HG02973 (cell line): ENCODE results near the gene GPBP1L1.
"Not testable (repeated sequence)": the region's sequence is repeated elsewhere in the genome, so short reads cannot be mapped to it uniquely, and the experiment has no call there.

Source experiments
- ATAC-seq: cut with Tn5 transposase; IDR thresholded peaks from one replicate; pipeline ENCODE4 v1.9.1; 2021; ENCODE audit warnings: moderate library complexity; ENCODE audit not compliant: unreplicated experiment

GPBP1L1 gene

DNA sequence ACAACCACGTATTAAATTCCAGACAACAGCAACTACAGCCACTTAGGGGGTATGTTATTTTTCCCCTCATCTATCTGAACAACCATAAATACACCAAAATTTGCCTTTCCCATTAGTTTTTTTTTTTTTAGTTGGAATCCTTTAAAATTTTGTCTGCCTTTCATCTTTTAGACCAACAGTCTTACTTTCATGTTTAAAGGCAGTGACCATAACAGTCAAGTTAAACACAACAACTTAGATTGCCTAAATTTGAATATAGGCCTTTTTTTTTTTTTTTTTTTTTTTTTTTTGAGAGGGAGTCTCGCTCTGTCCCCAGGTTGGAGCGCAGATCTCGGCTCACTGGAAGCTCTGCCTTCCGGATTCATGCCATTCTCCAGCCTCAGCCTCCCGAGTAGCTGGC lies 3.4 kb downstream of the GPBP1L1 start:
- ATAC-seq, result no peak

DNA sequence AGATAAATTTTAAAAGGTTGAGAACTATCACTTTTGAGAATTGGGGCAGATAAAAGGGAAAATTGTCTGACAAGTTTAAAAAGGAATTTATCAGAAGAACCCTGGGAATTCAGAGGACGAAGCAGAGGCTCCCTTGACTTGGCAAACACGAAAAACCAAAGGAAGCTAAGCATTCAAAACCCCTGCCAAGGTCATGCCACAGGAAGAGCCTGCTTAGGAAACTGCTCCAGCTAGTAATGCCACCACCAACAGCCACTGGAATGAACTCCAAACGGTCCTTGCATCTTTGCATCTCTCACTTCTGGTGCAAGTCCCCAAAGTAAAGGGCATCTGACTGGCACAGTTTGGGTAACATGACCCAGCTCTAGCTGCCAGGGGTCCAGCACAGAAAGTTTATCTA lies 7.2 kb downstream of the GPBP1L1 start:
- ATAC-seq, result no peak

DNA sequence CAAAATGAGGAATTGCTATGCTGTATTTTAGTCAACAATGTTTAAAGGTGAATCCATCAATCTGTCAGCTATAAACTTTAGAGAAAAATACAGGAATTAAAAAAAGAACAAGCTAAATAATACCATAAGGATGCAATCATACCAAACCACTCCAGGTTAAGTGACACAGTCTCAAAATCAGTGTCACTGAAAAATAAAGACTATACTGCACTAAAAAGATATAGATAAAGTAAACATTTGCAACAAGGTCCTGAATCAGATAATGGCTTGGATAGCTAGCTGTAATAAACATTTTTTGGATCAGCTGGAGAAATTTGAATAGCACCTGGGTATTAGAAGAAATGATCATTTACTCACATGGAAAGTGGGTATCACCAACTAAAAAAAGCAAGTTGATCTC lies 7.8 kb downstream of the GPBP1L1 start:
- no peak for ATAC-seq

DNA sequence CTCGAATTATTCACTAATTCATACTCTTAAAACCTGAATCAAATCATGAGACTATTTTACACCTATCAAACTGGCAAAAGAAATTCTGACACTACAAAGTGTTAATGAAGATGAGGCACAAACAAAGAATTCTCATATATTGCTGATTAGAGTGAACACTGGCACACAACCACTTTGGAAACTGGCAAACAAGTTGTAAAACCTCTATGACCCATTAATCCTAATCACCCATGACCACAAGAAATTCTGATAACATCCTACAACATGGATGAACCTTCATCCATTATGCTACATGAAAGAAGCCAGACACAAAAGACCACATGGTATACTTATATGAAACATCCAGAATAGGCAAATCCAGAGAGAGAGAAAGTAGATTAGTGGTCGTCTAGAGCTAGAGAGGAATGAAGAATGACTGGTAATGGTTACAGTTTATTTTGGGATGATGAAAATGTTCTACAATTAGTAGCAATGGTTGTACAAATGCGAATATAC lies 8.5 kb downstream of the GPBP1L1 start:
- ATAC-seq, result no peak

DNA sequence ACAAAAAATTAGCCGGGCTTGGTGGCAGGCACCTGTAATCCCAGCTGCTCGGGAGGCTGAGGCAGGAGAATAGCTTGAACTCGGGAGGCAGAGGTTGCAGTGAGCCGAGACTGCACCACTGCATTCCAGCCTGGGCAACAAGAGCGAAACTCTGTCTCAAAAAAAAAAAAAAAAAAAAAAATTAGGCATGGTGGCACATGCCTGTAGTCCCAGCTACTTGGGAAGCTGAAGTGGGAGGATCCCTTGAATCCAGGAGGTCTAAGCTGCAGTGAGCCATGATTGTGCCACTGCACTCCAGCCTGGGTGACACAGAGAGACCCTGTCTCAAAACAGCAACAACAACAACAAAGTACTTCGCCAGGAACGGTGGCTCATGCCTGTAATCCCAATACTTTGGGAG lies 9.8 kb downstream of the GPBP1L1 start:
- ATAC-seq, result not testable (repeated sequence)

DNA sequence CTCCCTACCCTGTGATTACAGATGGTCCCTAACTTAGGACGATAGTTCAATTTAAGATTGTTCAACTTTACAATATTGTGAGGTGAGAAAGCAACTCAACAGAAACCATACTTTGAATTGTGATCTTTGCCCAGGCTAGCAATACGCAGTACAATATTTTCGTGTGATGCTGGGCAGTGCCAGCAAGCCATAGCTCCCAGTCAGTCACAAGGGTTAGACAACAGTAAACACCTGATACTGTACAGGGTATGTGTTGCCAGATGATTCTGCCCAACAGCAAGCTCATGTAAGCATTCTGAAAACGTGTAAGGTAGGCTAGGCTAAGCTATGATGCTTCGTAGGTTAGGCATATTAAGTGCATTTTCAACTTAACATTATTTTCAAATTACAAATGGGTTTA lies 11.9 kb downstream of the GPBP1L1 start:
- no peak for ATAC-seq

DNA sequence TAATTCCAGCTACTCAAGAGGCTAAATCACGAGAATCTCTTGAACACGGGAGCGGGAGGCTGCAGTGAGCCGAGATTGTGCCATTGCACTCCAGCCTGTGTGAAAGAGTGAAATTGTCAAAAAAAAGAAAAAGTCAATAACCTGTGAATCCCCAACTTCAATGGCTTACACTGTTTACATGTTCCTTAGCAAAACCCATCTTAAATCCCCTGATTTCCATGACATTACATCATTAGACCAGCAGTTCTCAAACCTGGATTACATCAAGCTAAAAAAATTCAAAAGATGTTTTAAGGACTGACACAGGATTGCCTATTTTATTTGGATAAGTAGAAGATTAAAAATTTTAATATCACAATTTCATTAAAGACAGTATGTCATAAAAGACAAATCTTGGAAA lies 12.4 kb downstream of the GPBP1L1 start:
- ATAC-seq, result no peak

DNA sequence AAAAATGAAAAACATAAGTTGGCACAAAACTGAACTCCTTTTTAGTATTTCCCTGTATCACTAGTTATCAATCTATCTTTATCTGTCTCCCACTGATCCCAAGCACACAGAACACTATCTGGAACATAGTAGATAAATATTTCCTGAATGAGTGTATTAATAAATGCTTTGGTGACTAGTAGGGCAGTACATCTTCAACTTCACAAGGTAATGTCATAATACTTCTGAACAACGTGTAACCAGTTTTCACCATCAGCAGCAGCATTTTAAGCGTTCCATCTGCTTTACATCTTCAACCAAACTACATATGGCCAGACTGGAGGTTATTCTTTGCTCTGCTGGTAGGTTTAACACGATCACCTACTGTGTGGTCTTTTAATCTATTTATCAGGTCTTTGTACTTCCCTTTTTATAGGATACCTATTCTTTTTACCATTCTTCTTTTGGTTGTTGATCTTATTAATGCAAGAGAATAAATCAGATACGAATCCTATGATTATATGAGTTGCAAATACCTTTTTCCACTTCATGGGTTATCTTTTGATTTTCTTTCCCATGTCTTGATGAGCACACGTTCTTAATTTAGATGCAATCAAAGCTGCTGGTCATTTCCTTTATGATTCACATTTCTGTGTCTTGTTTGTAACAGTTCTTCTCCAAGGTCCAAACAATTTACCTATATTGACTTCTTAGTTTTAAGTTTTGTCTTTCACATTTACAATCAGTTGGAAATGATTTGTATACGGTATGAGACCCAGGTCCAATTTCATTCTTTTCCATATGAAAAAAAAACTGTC lies 16.3 kb downstream of the GPBP1L1 start:
- no peak for ATAC-seq

DNA sequence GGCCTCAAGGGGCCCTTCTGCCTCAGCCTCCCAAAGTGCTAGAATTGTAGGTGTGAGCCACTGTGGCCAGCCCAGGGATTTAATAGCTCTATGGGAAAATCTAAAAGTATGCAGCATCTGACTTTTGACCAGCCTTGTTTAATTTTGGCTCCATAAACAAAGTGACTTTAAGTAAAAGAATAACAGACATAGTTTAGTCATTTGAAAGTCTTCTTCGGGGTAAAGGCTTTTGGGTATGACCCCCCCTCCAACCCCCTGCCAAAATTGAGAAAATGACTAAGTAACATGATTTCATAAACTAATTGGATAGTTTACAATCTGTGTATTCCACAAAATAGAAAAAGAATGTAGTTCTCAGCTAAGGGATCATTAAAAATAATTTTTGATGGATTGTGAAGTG lies 17.0 kb downstream of the GPBP1L1 start:
- ATAC-seq, result no peak

DNA sequence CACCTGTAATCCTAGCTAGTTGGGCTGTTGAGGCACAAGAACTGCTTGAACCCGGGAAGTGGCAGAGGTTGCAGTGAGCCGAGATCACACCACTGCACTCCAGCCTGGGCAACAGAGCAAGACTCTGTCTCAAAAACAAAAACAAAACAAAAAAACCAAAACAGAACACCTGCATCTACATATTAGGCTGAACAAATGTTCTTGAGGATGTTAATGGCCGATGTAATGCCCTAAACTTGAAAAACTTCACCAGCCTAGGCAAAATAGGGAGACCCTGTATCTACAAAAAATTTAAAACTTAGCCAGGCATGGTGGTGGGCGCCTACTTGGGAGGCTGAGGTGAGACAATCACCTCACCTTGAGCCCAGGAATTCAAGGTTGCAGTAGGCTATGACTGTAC lies 17.8 kb downstream of the GPBP1L1 start:
- ATAC-seq, result no peak

DNA sequence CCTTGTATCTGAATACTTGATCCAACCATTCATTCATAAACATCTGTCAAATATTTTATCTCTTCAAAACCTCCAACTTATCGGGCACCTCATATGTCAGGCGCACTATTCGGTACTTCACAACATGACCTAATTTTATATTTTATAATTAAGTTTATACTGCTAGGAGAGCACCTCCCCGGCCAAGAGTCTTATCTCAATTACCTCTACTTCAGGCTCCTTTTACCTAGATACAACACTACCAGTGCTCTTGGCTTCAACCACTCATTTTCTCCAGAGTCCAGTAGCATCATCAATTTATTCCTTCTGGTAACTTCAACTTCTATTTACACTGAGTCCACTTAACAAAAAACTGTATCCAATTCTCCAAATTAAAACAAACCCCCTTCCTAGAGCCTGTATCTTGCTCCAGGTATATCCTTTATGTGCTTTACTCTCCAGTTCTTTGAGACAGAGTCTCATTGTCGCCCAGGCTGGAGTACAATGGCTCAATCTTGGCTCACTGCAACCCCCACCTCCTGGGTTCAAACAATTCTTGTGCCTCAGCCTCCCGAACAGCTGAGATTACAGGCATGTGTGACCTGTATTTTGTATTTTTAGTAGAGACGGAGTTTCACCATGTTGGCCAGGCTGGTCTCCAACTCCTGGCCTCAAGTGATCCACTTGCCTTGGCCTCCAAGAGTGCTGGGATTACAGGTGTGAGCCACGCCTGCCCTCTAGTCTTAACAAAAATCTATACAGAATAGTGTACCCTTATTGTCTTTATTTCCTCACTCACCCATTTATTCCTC lies 18.8 kb downstream of the GPBP1L1 start:
- no peak for ATAC-seq

DNA sequence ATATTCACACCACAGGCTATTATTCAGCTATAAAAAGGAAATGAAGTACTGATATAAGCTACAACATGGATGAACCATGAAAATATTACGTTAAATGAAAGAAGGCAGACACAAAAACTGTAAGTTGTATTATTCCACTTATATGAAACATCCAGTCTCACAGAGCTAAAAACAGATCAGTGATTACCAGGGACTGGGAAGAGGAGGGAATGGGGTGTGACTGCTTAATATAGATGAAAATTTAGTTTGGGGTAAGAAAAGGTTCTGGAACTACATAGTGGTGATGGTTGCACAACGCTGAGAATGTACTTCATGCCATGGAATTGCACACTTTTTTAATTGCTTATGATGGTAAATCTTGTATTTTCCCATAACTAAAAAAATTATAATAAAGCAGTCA lies 19.5 kb downstream of the GPBP1L1 start:
- ATAC-seq, result no peak

DNA sequence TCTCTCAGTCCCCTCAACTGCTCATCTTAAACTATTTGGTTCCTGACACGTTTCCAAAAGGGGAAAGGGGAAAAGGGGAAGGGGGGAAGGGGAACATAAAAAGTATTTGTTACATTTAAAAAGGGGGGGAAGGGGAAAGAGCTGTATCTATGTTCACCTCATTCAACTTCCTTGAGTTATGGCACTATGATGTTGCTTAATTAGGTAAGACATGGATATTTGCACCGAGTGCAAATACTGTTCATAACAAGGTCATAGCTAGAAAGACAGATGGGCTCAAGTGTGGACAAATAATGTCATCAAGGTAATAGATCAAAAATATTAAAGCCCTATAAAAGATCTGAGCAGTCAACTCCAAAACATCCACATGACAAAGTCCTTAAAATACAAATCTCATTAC lies 26.0 kb downstream of the GPBP1L1 start:
- no peak for ATAC-seq

DNA sequence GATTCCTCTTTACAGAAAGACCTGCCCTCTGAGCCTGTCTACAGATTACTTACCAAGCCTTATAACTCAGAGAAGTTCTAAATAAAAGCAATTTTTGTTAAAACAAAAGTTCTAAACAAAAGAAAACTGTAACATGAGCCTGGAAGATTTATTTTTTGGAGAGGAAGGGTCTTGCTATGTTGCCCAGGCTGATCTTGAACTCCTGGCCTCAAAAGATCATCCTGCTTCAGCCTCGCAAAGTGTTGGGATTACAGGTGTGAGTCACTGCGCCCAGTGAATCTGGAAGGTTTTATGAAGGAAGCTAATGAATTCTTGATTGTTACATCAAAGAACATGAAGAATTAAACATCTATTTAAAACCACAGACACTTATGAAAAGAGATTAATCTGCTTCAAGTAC lies 27.1 kb downstream of the GPBP1L1 start:
- no peak for ATAC-seq

DNA sequence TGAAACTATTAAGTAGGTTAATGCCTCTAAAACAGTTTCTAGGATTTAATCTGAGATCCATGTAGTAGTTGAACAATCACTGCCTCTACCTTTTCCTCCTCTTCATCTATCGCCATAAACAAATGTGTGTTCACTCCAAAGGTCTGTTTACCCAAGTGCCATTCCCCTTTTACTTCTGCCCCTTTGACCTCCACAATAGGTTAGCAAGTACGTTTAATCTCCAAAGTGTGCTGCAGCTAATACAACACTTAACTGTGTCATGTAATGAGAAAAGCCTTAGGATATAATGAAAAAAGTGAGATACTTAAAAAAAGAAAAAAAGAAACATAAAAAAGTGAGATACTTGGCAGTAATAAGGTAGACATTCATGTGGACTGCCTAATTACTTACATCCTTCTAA lies 28.2 kb downstream of the GPBP1L1 start:
- ATAC-seq, result no peak

DNA sequence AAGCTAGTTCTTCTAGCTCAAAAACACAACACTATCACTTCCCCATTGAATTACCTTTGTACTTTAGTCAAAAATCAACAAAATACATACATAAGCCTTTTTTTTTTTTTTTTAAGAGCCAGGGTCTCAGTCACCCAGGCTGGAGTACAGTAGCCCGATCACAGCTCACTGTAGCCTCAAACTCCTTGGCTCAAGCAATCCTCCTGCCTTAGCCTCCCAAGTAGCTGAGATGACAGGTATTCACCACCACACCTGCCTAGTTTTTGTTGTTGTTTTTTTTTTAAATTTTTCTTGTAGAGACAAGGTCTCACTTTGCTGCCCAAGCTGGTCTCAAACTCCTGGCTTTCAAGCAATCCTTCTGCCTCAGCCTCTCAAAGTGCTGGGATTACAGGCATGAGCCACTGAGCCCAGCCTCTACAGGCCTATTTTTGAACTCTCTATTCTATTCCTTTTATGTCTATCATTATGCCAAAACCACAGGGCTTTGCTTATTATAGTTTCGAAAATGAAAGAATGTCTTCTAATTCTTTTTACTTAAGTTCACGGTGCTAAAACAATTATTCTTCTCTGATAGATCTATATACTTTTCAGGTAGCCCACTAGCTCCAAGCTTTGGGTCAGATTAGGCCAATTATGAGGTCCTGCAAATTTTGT lies 29.6 kb downstream of the GPBP1L1 start:
- no peak for ATAC-seq

DNA sequence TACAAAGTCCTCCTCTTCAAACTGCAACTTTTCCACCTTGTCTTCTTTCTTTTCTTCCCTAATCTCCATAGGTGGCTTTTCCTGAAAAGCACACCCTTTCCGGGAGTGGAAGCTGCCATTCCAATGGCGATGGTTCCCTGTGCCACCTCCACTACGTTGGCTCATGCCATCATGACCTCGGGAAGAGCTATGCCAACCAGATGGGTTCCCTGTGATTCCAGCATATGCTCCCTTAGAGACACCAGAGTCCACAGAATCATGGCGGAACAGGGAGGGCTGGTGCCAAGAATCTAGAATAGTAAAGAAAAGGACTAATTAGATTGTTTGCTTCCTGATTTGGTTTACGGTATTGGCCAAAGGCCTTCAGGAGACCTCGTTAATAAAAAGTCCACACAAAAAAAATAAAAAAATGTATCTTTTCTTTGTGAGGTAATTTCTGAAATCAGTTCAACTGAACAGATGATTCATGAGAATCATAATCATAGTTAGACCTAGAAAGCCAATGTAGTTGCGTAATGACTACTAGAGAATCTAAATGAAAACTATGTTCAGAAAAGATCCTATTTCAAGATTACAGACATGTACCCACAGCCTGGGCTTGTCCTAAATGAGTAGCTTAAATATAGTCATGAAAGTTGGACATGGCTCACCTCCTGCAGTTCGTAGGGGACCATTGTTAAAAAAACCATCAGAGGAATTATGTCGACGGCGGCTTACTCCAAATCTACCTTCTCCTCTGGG lies 31.6 kb downstream of the GPBP1L1 start:
- ATAC-seq, result no peak

DNA sequence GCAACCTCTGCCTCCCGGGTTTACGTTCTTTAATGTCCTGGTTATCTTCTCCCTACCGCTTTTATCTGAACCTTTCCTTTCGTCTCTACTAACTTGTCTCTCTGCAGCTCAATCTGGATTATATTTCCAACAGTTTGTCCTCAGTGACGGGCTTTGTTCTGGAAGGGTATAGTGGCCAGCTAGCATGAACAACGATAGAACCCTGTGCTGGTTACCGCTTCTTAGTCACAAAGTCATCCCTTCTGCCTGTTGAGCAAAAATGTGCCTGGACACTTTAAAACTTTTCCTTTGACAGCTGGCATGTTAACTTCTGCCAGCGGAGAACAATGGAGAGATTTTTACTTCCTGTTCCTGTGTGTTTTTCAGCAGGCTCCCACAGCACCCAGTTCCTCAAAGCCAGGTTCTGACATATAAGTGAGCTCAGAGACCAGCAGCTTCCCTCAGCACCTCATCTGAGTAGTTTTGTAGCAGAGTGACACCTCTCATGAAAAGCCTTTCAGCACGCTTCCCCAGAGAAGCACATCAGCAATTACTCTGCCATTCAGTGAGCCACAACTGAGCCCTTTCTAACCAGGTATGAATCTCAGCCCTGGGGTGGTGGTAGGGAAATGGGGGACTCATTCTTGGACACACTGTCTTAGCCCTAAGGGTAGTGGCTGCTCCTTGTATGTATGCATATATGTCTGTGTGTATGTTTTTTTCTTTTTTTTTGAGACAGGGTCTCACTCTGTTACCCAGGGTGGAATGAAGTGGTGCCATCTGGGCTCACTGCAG lies 38.9 kb downstream of the GPBP1L1 start:
- ATAC-seq, result no peak

DNA sequence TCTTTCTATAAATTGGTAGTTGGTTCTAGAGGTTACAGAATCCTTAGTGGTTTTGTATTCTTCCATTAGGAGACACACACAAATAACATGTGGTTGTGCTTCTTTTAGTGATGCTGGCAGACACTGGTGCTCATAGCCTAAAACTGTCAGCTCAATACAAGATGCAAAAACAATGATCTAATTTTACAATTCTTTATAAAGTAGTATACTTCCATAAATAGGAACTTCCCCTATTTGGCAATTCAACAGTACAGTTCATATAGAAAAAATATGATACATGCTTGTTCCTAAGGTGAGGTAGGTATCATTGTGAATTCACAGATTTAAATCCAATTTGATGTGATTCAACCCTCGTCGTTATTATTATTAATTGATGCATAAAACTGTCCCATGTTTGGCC lies 41.7 kb downstream of the GPBP1L1 start:
- no peak for ATAC-seq

DNA sequence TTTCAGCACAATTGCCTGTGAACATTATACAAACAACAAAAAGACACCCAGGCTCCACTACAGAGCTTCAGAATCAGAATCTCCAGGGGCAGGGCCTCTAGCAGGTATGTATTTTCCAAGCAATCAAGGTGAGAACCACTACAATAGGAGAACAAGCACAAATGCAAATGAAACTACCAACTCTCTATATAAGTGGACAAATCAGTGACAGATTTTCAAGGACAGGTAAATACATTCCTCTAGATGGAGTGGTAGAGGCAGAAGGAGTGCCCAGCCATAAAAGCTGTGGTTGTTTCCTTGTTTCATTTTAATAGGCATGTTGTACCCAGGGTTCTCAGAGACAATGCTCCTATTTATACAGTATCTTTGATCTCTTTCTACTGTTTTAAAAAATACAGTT lies 42.4 kb downstream of the GPBP1L1 start:
- ATAC-seq, result no peak
